Esophagus muscularis mucosa (tissue), 4 donors: ENCODE measurements around the gene TMTC3. TPM values are rescaled to one million over a fixed set of nuclear protein-coding genes. Genes with fewer than 3 reads are reported as not detected.
A peak's percentile ranks its signal among the peaks of the same experiment; 100 is the strongest.

Experiments used
- DNase-seq: peaks from one replicate; pipeline ENCODE4 v3.0.0-alpha.2; 2017; ENCODE audit errors: extremely low spot score
- H3K27ac ChIP-seq, 4 donors: fragments of 200-600 bp; sonication (generic); replicated peaks in 1 of 4; 1 replicate in 3 of 4; 2 replicates in 1 of 4; pipeline ENCODE4 v1.5.1; 2016 to 2019; ENCODE audit warnings: mild to moderate bottlenecking in 1 of 4
- H3K27me3 ChIP-seq, 4 donors: fragments of 200-600 bp; sonication (generic); one replicate each; pipeline versions ENCODE4 v1.5.1 to v1.6.0; 2016 to 2019
- H3K36me3 ChIP-seq, 4 donors: fragments of 200-600 bp; sonication (generic); one replicate each; pipeline ENCODE4 v1.5.1; 2016 to 2019
- H3K4me1 ChIP-seq, 4 donors: fragments of 200-600 bp; sonication (generic); one replicate each; pipeline ENCODE4 v1.5.1; 2016 to 2019
- H3K4me3 ChIP-seq, 4 donors: fragments of 200-600 bp; sonication (generic); 1 replicate in 2 of 4; 2 replicates in 2 of 4; pipeline ENCODE4 v1.5.1; 2016 to 2019; ENCODE audit warnings: mild to moderate bottlenecking in 4 of 4, moderate library complexity in 1 of 4
- H3K9me3 ChIP-seq, 4 donors: fragments of 200-600 bp; sonication (generic); 1 replicate in 3 of 4; 2 replicates in 1 of 4; pipeline ENCODE4 v1.5.1; 2016 to 2019
- CTCF ChIP-seq, 3 experiments: fragments of 200-600 bp in 2 of 3; fragments of 450-650 bp in 1 of 3; sonication (generic) in 2 of 3; IDR thresholded peaks; one replicate each; pipeline ENCODE4 v1.5.1; 2017 to 2019; ENCODE audit warnings: antibody characterized with exemption in 3 of 3, mild to moderate bottlenecking in 2 of 3, moderate library complexity in 1 of 3
- EP300 ChIP-seq: sonication (generic); formaldehyde crosslinking; IDR thresholded peaks from one replicate; pipeline ENCODE4 v1.6.1; 2017; ENCODE audit warnings: antibody characterized with exemption
- POLR2A ChIP-seq: fragments of 450-650 bp; IDR thresholded peaks from one replicate; pipeline ENCODE4 v1.6.1; 2017; ENCODE audit warnings: antibody characterized with exemption, moderate library complexity, mild to moderate bottlenecking, low read depth
- POLR2AphosphoS5 ChIP-seq, 2 donors: sonication (generic); formaldehyde crosslinking; IDR thresholded peaks; one replicate each; pipeline ENCODE4 v1.6.1; 2017; ENCODE audit warnings: antibody characterized with exemption in 2 of 2
- WGBS: methylation state at CpG from one replicate; pipeline ENCODE4 v1.1.5; 2018; 5-methylcytosine and 5-hydroxymethylcytosine counted together
- intact Hi-C: fragments of 100-400 bp; cut with DNase I; formaldehyde crosslinking; loops from one replicate; pipeline ENCODE4 v1.15.1; 2023
- total RNA-seq, 4 donors: library from RNA; depleted of rRNA; stranded (reverse); fragments of >200 nt; gene quantifications; one replicate each; pipeline versions ENCODE4 v1.1.0 to v1.2.1, GENCODE V29; 2016

TMTC3 gene
- total RNA-seq, 4 donors from 2014 or later, result 16.9 to 22.2 (median 18.3) TPM

- peak overlapping the region; percentile 37 to 61 (median 52) for H3K27ac ChIP-seq
- no peak for DNase-seq
- peaks cover 0 to 28% (median 19%) of the 10 kb centered on the region in 4 donors for H3K4me1 ChIP-seq
- no peaks in the 10 kb centered on the region for H3K27me3 ChIP-seq
- no peaks in the 10 kb centered on the region for H3K9me3 ChIP-seq
- TF ChIP-seq POLR2A (no peak), POLR2AphosphoS5 (IDR thresholded peaks at IDR 0.05) (peak in 1 of 2 donors; percentile 13)
- WGBS, result 83% methylated on average over 4 of the region's 4 CpGs
- no peaks in the 10 kb centered on the region for H3K36me3 ChIP-seq
- no peak overlapping the region for H3K4me3 ChIP-seq
- intact Hi-C loops, result loop anchor here (10.0 kb wide), 1 partner anchor 323 kb away; no protein-coding TSS in a partner anchor
Observed at GRCh38 chr12:88241862-88242570, 99.9 kb downstream of the TMTC3 start.

GRCh38 chr12:88242571-88242925 is 100.4 kb downstream of the TMTC3 start:
- Histone ChIP-seq H3K27me3 (no peaks in the 10 kb centered on the region), H3K27ac (peak overlapping the region; percentile 37 to 61 (median 52)), H3K36me3 (no peaks in the 10 kb centered on the region), H3K9me3 (no peaks in the 10 kb centered on the region), H3K4me1 (peaks cover 0 to 33% (median 19%) of the 10 kb centered on the region in 4 donors), H3K4me3 (no peak overlapping the region)
- no peak for TF ChIP-seq POLR2A
- no peak for TF ChIP-seq EP300
- no peak for TF ChIP-seq POLR2AphosphoS5 (IDR thresholded peaks at IDR 0.05)
- TF ChIP-seq CTCF (IDR thresholded peaks at IDR 0.05), result no peak
- 48% methylated on average over 1 of the region's 1 CpG for WGBS
- no peak for DNase-seq
- intact Hi-C loops, result loop anchor here (10.0 kb wide), 1 partner anchor 322 kb away; no protein-coding TSS in a partner anchor

GRCh38 chr12:88242939-88243338 is 100.8 kb downstream of the TMTC3 start:
- no peak for TF ChIP-seq CTCF (IDR thresholded peaks at IDR 0.05)
- no peak for TF ChIP-seq EP300
- no peak for TF ChIP-seq POLR2A
- no peak for TF ChIP-seq POLR2AphosphoS5 (IDR thresholded peaks at IDR 0.05)
- H3K4me1 ChIP-seq, result peaks cover 0 to 33% (median 19%) of the 10 kb centered on the region in 4 donors
- no peaks in the 10 kb centered on the region for H3K27me3 ChIP-seq
- DNase-seq, result no peak
- H3K27ac ChIP-seq, result peak overlapping the region; percentile 37 to 61 (median 52)
- intact Hi-C loops, result loop anchor here (10.0 kb wide), 1 partner anchor 322 kb away; no protein-coding TSS in a partner anchor
- H3K4me3 ChIP-seq, result no peak overlapping the region
- H3K9me3 ChIP-seq, result no peaks in the 10 kb centered on the region
- no peaks in the 10 kb centered on the region for H3K36me3 ChIP-seq

GRCh38 chr12:88243982-88244381 is 101.9 kb downstream of the TMTC3 start:
- intact Hi-C loops, result loop anchor here (10.0 kb wide), 1 partner anchor 321 kb away; no protein-coding TSS in a partner anchor
- Histone ChIP-seq H3K36me3 (no peaks in the 10 kb centered on the region), H3K27me3 (no peaks in the 10 kb centered on the region), H3K27ac (no peak overlapping the region), H3K4me3 (no peak overlapping the region), H3K4me1 (peaks cover 0 to 33% (median 19%) of the 10 kb centered on the region in 4 donors), H3K9me3 (no peaks in the 10 kb centered on the region)
- TF ChIP-seq CTCF (IDR thresholded peaks at IDR 0.05) (no peak), POLR2A (no peak), POLR2AphosphoS5 (IDR thresholded peaks at IDR 0.05) (no peak), EP300 (no peak)
- DNase-seq, result no peak
- WGBS, result 39% methylated on average over 4 of the region's 4 CpGs

GRCh38 chr12:88245905-88246304 is 103.8 kb downstream of the TMTC3 start:
- no peaks in the 10 kb centered on the region for H3K36me3 ChIP-seq
- no peaks in the 10 kb centered on the region for H3K9me3 ChIP-seq
- peaks cover 0 to 33% (median 19%) of the 10 kb centered on the region in 4 donors for H3K4me1 ChIP-seq
- H3K4me3 ChIP-seq, result no peak overlapping the region
- intact Hi-C loops, result loop anchor here (10.0 kb wide), 1 partner anchor 319 kb away; no protein-coding TSS in a partner anchor
- no peak overlapping the region for H3K27ac ChIP-seq
- no peak for DNase-seq
- TF ChIP-seq POLR2A (no peak), EP300 (no peak), POLR2AphosphoS5 (IDR thresholded peaks at IDR 0.05) (no peak), CTCF (IDR thresholded peaks at IDR 0.05) (no peak)
- no peaks in the 10 kb centered on the region for H3K27me3 ChIP-seq
- 45% methylated on average over 1 of the region's 1 CpG for WGBS
